Type B pancreatic cell (in vitro differentiated cells): ENCODE results near the gene HS2ST1. TPM values are rescaled to one million over a fixed set of nuclear protein-coding genes. Genes with fewer than 3 reads are reported as not detected.

Experiments
- DNase-seq: peaks from one replicate; pipeline ENCODE4 v3.0.0; 2021; ENCODE audit warnings: mixed read lengths; ENCODE audit not compliant: unreplicated experiment; ENCODE audit errors: extremely low spot score
- H3K27ac Mint-ChIP-seq: 2 replicates; pipeline ENCODE4 v1.8.0; 2021; ENCODE audit warnings: mild to moderate bottlenecking, mixed read lengths
- H3K27me3 Mint-ChIP-seq: 2 replicates; pipeline ENCODE4 v1.8.0; 2021; ENCODE audit warnings: mixed read lengths
- H3K36me3 Mint-ChIP-seq: 2 replicates; pipeline ENCODE4 v1.8.0; 2021; ENCODE audit warnings: mixed read lengths
- H3K4me1 Mint-ChIP-seq: one replicate; pipeline ENCODE4 v1.8.0; 2021; ENCODE audit warnings: mixed read lengths; ENCODE audit not compliant: unreplicated experiment
- H3K4me3 Mint-ChIP-seq: 2 replicates; pipeline ENCODE4 v1.8.0; 2021; ENCODE audit warnings: mild to moderate bottlenecking, mixed read lengths
- H3K9me3 Mint-ChIP-seq: 2 replicates; pipeline ENCODE4 v1.8.0; 2021; ENCODE audit warnings: mixed read lengths
- total RNA-seq: library from RNA; stranded (reverse); gene quantifications from 2 replicates; pipeline ENCODE4 v1.2.1, GENCODE V29; 2021; ENCODE audit warnings: low replicate concordance
- TF ChIP-seq, protein P1 (sequence below): fragments of 200-600 bp; sonication (generic); conservative IDR thresholded peaks from 2 replicates; pipeline ENCODE4 v1.5.0; 2021; ENCODE audit warnings: antibody characterized with exemption, mild to moderate bottlenecking

HS2ST1 gene
- total RNA-seq, 1 donor from 2014 or later, result 40.3 TPM

DNA sequence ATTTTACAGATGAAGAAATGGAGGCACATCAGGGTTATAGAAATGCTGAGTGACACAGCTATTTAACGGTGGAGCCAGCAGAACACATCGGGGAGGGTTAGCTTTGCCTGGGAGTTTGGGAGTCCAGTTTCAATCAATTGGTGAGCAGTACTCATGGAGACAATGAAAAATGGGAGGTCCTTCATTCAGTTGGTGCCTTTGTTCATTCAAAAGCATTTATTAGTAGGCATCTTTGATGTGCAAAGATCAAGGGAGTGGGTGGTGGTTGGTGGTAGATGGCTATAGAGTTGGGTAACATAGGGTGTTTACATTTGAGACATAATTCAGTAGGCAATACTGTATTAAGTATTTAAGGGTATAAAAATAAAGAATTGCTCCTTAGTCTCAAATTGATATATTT lies 230.5 kb downstream of the HS2ST1 start:
- no peak for DNase-seq
- no peak overlapping the region for H3K4me3 Mint-ChIP-seq
- H3K4me1 Mint-ChIP-seq, result peaks cover 10% of the 10 kb centered on the region
- peaks cover 7% of the 10 kb centered on the region for H3K9me3 Mint-ChIP-seq
- TF ChIP-seq, protein P1, sequence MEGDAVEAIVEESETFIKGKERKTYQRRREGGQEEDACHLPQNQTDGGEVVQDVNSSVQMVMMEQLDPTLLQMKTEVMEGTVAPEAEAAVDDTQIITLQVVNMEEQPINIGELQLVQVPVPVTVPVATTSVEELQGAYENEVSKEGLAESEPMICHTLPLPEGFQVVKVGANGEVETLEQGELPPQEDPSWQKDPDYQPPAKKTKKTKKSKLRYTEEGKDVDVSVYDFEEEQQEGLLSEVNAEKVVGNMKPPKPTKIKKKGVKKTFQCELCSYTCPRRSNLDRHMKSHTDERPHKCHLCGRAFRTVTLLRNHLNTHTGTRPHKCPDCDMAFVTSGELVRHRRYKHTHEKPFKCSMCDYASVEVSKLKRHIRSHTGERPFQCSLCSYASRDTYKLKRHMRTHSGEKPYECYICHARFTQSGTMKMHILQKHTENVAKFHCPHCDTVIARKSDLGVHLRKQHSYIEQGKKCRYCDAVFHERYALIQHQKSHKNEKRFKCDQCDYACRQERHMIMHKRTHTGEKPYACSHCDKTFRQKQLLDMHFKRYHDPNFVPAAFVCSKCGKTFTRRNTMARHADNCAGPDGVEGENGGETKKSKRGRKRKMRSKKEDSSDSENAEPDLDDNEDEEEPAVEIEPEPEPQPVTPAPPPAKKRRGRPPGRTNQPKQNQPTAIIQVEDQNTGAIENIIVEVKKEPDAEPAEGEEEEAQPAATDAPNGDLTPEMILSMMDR, result no peak
- no peak overlapping the region for H3K27ac Mint-ChIP-seq
- peaks cover 23% of the 10 kb centered on the region for H3K27me3 Mint-ChIP-seq
- no peaks in the 10 kb centered on the region for H3K36me3 Mint-ChIP-seq

DNA sequence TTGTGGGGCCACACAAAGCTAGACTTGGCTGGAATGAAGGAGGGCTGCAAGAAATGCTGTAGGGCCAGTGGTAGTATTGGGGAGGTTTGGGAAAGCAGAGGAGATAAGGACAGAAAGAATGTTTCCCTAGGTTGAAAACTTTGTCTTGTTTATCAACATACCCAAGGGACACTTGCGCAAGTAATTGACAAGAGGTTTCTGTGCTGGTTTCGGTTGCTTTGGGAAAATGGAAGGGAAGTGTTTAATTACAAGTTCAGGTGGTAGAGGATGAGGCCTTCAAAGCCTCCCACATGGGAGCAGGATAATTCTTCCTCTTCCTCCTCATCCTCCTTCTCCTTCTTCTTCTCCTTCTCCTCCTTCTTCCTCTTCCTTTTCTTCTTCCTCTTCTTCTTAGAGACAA lies 232.1 kb downstream of the HS2ST1 start:
- no peaks in the 10 kb centered on the region for H3K9me3 Mint-ChIP-seq
- TF ChIP-seq, protein P1, result no peak
- H3K27me3 Mint-ChIP-seq, result peaks cover 23% of the 10 kb centered on the region
- no peak for DNase-seq
- no peak overlapping the region for H3K4me3 Mint-ChIP-seq
- H3K27ac Mint-ChIP-seq, result no peak overlapping the region
- H3K4me1 Mint-ChIP-seq, result peaks cover 18% of the 10 kb centered on the region
- no peaks in the 10 kb centered on the region for H3K36me3 Mint-ChIP-seq

DNA sequence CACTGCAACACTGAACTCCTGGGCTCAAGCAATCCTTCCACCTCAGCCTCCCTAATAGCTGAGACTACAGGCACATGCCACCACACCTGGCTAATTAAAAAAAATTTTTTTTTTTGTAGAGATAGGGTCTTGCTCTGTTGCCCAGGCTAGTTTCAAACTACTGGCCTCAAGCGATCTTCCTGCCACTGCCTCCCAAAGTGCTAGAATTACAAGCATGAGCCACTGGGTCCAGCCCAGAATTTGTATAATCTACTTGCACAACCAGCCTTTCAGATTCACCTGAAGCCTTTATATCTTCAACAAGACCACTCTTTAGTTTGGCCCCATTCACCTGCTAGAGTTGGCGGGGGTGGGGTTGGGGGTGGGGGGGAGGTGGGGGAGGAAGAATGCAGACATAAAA lies 232.6 kb downstream of the HS2ST1 start:
- Mint-ChIP-seq H3K27me3 (peaks cover 23% of the 10 kb centered on the region), H3K27ac (no peak overlapping the region), H3K9me3 (no peaks in the 10 kb centered on the region), H3K4me3 (no peak overlapping the region), H3K4me1 (peaks cover 21% of the 10 kb centered on the region), H3K36me3 (no peaks in the 10 kb centered on the region)
- TF ChIP-seq, protein P1, result no peak
- DNase-seq, result no peak

DNA sequence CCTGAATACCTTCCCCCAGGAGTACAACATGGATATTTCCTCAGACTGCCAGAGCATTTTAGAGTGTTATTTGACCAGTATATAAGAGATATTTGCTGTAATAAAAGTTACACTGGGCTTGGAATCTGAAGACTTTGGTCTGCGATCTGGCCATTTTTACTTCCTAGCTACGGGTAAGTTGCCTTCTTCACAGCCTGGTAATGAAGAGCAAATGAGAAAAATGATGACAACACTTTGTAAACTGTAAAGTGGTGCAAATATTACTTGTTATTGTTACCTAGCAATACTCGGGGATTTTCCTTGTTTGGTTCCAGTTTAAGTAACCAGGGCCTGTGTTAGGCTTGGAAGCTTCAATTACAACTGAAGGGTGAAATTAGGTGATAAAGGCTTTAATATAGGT lies 233.4 kb downstream of the HS2ST1 start:
- no peak for DNase-seq
- no peak overlapping the region for H3K4me3 Mint-ChIP-seq
- H3K27me3 Mint-ChIP-seq, result peaks cover 27% of the 10 kb centered on the region
- TF ChIP-seq, protein P1, result no peak
- H3K27ac Mint-ChIP-seq, result no peak overlapping the region
- H3K9me3 Mint-ChIP-seq, result no peaks in the 10 kb centered on the region
- no peaks in the 10 kb centered on the region for H3K36me3 Mint-ChIP-seq
- peaks cover 26% of the 10 kb centered on the region for H3K4me1 Mint-ChIP-seq

DNA sequence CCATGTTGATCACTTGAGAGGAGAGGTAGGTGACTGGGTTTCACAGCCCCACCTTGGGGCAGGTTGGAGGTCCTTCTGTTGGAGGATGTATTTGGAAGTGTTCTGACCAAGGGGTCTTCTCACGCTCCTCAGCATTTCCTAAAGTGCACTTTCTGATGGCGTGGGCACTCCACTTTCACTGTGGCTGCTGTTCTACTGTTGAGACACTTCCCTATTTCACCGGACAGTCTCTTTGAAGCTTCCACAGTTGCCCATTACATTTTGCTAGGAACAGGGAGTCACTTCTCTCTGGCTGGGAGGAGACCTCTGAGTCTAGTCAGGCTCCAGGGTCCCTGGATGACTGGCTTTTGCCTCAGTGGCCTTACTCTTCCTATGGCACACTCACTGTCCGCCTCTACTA lies 234.2 kb downstream of the HS2ST1 start:
- TF ChIP-seq, protein P1, result no peak
- peaks cover 26% of the 10 kb centered on the region for H3K4me1 Mint-ChIP-seq
- no peaks in the 10 kb centered on the region for H3K36me3 Mint-ChIP-seq
- DNase-seq, result no peak
- H3K9me3 Mint-ChIP-seq, result no peaks in the 10 kb centered on the region
- H3K27me3 Mint-ChIP-seq, result peaks cover 27% of the 10 kb centered on the region
- H3K27ac Mint-ChIP-seq, result no peak overlapping the region
- H3K4me3 Mint-ChIP-seq, result no peak overlapping the region
